Endothelial cell of umbilical vein (primary cell): ENCODE results near the gene NQO2. TPM values are rescaled to one million over a fixed set of nuclear protein-coding genes. Genes with fewer than 3 reads are reported as not detected.

Source experiments
- BruUV-seq: library from RNA; stranded (reverse); fragments of 400-500 nt; replicated peaks from 2 replicates; lab custom pipeline; 2021; lab: Mats Ljungman, UMichigan
- CTCF ChIA-PET: fragments of 300-600, 350-600 bp; sonication (Branson Sonifier 250); formaldehyde crosslinking; loops from one replicate; lab custom pipeline; 2021; ENCODE audit warnings: antibody characterized with exemption, inconsistent platforms; lab: Charles Lee
- POLR2A ChIA-PET: fragments of 300-600, 350-600 bp; sonication (Branson Sonifier 250); formaldehyde crosslinking; loops from one replicate; lab custom pipeline; 2021; ENCODE audit warnings: antibody characterized with exemption, inconsistent platforms; lab: Charles Lee
- DNase-seq: peaks from one replicate; pipeline ENCODE4 v3.0.0-alpha.2; 2011; ENCODE audit warnings: low read depth, low spot score
- FAIRE-seq: peaks from 2 replicates; lab custom pipeline; 2011; peaks lifted over from hg19 to GRCh38; lab: Jason Lieb, UNC
- H2AFZ ChIP-seq: 2 replicates; pipeline ENCODE4 v1.6.0; 2012; ENCODE audit warnings: low read depth, low read length, control low read depth, inconsistent platforms
- H3K27ac ChIP-seq: 2 replicates; pipeline ENCODE4 v1.5.1; 2011; ENCODE audit warnings: low read depth, mild to moderate bottlenecking, control low read depth, low read length, moderate library complexity; ENCODE audit not compliant: insufficient read depth
- H3K27me3 ChIP-seq, 2 experiments: 2 replicates each; pipeline versions ENCODE4 v1.6.0 to v1.6.1; 2011; ENCODE audit warnings: low read length in 2 of 2, mixed read lengths in 1 of 2; ENCODE audit not compliant: control insufficient read depth in 2 of 2, insufficient read depth in 2 of 2
- H3K36me3 ChIP-seq, 2 experiments: 2 replicates in 1 of 2; 3 replicates in 1 of 2; pipeline ENCODE4 v1.5.1; 2011; ENCODE audit warnings: low read length in 2 of 2, mild to moderate bottlenecking in 1 of 2, moderate library complexity in 1 of 2; ENCODE audit not compliant: control insufficient read depth in 2 of 2, insufficient read depth in 2 of 2; ENCODE audit errors: extremely low read depth in 1 of 2
- H3K4me1 ChIP-seq: 3 replicates; pipeline ENCODE4 v1.5.1; 2011; ENCODE audit warnings: mild to moderate bottlenecking, low read length; ENCODE audit not compliant: control insufficient read depth, insufficient read depth; ENCODE audit errors: extremely low read depth
- H3K4me2 ChIP-seq: 2 replicates; pipeline ENCODE4 v1.6.1; 2011; ENCODE audit warnings: low read length, control low read depth, mixed read lengths; ENCODE audit not compliant: insufficient read depth
- H3K4me3 ChIP-seq, 3 experiments: fragments of 200-600 bp in 1 of 3; sonication (generic), shearing (Covaris generic) in 1 of 3; replicated peaks in 1 of 3; 2 replicates each; pipeline ENCODE4 v1.5.1; 2011 to 2016; ENCODE audit warnings: control low read depth in 3 of 3, low read length in 3 of 3, mild to moderate bottlenecking in 2 of 3, inconsistent platforms in 1 of 3, low read depth in 1 of 3, moderate library complexity in 1 of 3; ENCODE audit not compliant: insufficient read depth in 1 of 3
- H3K79me2 ChIP-seq: 2 replicates; pipeline ENCODE4 v1.6.0; 2012; ENCODE audit warnings: low read length, inconsistent platforms; ENCODE audit not compliant: control insufficient read depth, insufficient read depth
- H3K9ac ChIP-seq: replicated peaks from 2 replicates; pipeline ENCODE3; 2011; ENCODE audit warnings: low read length, control low read depth; ENCODE audit not compliant: insufficient read depth; ENCODE audit errors: extremely low read depth
- H3K9me1 ChIP-seq: replicated peaks from 3 replicates; pipeline ENCODE4 v1.6.0; 2011; ENCODE audit warnings: mild to moderate bottlenecking, low read length; ENCODE audit not compliant: control insufficient read depth, insufficient read depth; ENCODE audit errors: extremely low read depth
- H3K9me3 ChIP-seq: replicated peaks from 2 replicates; pipeline ENCODE4 v1.5.1; 2012; ENCODE audit warnings: low read length, inconsistent platforms; ENCODE audit not compliant: control insufficient read depth, insufficient read depth
- H4K20me1 ChIP-seq: replicated peaks from 2 replicates; pipeline ENCODE3; 2011; ENCODE audit warnings: mild to moderate bottlenecking, low read length; ENCODE audit not compliant: control insufficient read depth, insufficient read depth; ENCODE audit errors: extremely low read depth
- EZH2 ChIP-seq: IDR thresholded peaks from 2 replicates; pipeline ENCODE4 v1.6.1; 2012; ENCODE audit warnings: borderline replicate concordance, low read depth, mild to moderate bottlenecking, moderate library complexity, low read length, inconsistent platforms; ENCODE audit not compliant: severe bottlenecking
- FOS ChIP-seq: IDR thresholded peaks from 2 replicates; pipeline ENCODE4 v1.6.1; 2011; ENCODE audit warnings: mild to moderate bottlenecking, low read length, moderate library complexity, borderline replicate concordance; ENCODE audit not compliant: insufficient read depth
- GATA2 ChIP-seq: IDR thresholded peaks from 2 replicates; pipeline ENCODE4 v1.7.0; 2011; ENCODE audit warnings: low read depth, mild to moderate bottlenecking, moderate library complexity, mixed read lengths, low read length; ENCODE audit not compliant: insufficient read length, insufficient read depth
- JUN ChIP-seq: IDR thresholded peaks from 2 replicates; pipeline ENCODE4 v1.6.1; 2011; ENCODE audit warnings: borderline replicate concordance, low read depth; ENCODE audit not compliant: insufficient read length, insufficient read depth
- MYC ChIP-seq: IDR thresholded peaks from one replicate; pipeline ENCODE4 v1.6.1; 2011; ENCODE audit warnings: mild to moderate bottlenecking, low read depth, low read length
- POLR2A ChIP-seq: IDR thresholded peaks from 2 replicates; pipeline ENCODE4 v1.6.1; 2012; ENCODE audit warnings: low read depth, mild to moderate bottlenecking, control low read depth, low read length
- POLR2AphosphoS5 ChIP-seq: IDR thresholded peaks from 2 replicates; pipeline ENCODE4 v1.6.1; 2012; ENCODE audit warnings: low read depth, mild to moderate bottlenecking, control low read depth, low read length, moderate library complexity; ENCODE audit not compliant: insufficient read depth
- dilution Hi-C: fragments of 300-500 bp; cut with MboI; formaldehyde crosslinking; loops from one replicate; pipeline ENCODE4 v1.15.0; 2019; ENCODE audit warnings: low sequenced_read_pairs; ENCODE audit not compliant: extremely low pct_ligation_motif_present
- intact Hi-C: fragments of 100-400 bp; cut with micrococcal nuclease; formaldehyde crosslinking; loops from one replicate; pipeline ENCODE4 v1.10.0; 2022
- polyA plus RNA-seq, 4 experiments: library from polyadenylated mRNA; depleted of rRNA in 3 of 4; stranded (reverse) in 3 of 4; unstranded in 1 of 4; fragments of >200 nt; gene quantifications; 2 replicates each; pipeline versions ENCODE4 v1.2.1 to v1.2.3, GENCODE V29; 2011 to 2012; ENCODE audit warnings: missing spikeins in 1 of 4
- total RNA-seq: library from RNA; stranded (reverse); gene quantifications from 2 replicates; pipeline ENCODE4 v1.2.3, GENCODE V29; 2021
- TF ChIP-seq, protein P1 (sequence below): IDR thresholded peaks from 2 replicates; pipeline ENCODE4 v1.6.1; 2011; ENCODE audit not compliant: insufficient read depth, insufficient read length
- TF ChIP-seq, protein P2 (sequence below), 2 donors: IDR thresholded peaks; 1 replicate in 1 of 2; 2 replicates in 1 of 2; pipeline ENCODE4 v1.5.1; 2011; ENCODE audit warnings: low read length in 2 of 2, mild to moderate bottlenecking in 2 of 2, moderate library complexity in 2 of 2, control low read depth in 1 of 2, inconsistent platforms in 1 of 2, low read depth in 1 of 2; ENCODE audit not compliant: insufficient read depth in 1 of 2; ENCODE audit errors: extremely low read depth in 1 of 2

The NQO2 gene
- total and polyA plus RNA-seq, 2 donors (not counting 3 experiments of a cell fraction or from before 2014, with no cell fraction given) = 27.6 to 48.0 TPM

DNA sequence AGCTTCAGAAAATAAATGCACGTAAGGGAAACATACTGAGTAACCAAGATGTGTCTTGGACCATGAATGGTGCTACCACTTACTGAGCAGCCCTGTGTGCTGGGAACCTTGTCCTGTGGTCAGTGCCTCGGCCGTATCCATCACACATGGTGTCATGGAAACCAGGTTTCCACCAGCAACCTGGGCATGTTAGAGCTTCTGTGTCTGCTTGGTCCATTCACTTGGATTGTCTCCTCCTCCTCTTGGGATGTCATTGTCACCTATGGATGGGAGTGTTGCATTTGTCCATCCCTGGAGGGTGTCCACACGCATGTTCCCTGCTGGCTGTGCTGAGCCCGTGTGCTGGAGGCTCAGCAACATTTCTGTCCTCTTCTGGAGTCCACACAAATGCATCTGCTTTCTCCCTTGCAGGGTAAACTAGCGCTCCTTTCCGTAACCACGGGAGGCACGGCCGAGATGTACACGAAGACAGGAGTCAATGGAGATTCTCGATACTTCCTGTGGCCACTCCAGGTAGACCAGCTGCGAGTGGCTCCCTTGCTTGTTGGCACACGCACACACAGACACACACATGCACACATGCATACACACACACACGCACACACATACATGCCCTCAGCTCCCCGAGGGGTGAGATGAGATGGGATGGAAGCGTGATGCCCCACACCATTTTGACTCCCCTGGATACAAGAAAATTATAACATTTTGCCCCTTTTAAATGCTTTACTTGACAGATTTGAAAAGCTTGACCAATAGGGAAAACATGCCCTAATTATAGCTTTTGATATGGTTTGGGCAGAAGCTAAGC, 17.0 kb downstream of the NQO2 start:
- H3K4me3 ChIP-seq = no peak overlapping the region
- CTCF ChIA-PET = interaction anchor here (1.0 to 1.9 kb wide), 2 partner anchors 14 to 15 kb away, joined by 4 read pairs; no protein-coding TSS in a partner anchor
- POLR2A ChIA-PET = no interaction called here

More for the DNA sequence above, 17.0 kb downstream of the NQO2 start:
- H3K4me2 ChIP-seq = no peak overlapping the region
- TF ChIP-seq GATA2 = no peak
- TF ChIP-seq EZH2 = no peak
- TF ChIP-seq JUN = no peak
- TF ChIP-seq POLR2A = no peak
- TF ChIP-seq POLR2AphosphoS5 = no peak
- TF ChIP-seq, protein P1, sequence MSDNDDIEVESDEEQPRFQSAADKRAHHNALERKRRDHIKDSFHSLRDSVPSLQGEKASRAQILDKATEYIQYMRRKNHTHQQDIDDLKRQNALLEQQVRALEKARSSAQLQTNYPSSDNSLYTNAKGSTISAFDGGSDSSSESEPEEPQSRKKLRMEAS = no peak
- no peak for TF ChIP-seq MYC
- TF ChIP-seq, protein P2, sequence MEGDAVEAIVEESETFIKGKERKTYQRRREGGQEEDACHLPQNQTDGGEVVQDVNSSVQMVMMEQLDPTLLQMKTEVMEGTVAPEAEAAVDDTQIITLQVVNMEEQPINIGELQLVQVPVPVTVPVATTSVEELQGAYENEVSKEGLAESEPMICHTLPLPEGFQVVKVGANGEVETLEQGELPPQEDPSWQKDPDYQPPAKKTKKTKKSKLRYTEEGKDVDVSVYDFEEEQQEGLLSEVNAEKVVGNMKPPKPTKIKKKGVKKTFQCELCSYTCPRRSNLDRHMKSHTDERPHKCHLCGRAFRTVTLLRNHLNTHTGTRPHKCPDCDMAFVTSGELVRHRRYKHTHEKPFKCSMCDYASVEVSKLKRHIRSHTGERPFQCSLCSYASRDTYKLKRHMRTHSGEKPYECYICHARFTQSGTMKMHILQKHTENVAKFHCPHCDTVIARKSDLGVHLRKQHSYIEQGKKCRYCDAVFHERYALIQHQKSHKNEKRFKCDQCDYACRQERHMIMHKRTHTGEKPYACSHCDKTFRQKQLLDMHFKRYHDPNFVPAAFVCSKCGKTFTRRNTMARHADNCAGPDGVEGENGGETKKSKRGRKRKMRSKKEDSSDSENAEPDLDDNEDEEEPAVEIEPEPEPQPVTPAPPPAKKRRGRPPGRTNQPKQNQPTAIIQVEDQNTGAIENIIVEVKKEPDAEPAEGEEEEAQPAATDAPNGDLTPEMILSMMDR (IDR thresholded peaks at IDR 0.05; ENCODE audit: extremely low read depth in 1 of 2, insufficient read depth in 1 of 2, low read depth in 1 of 2, low read length in 2 of 2) = no peak
- TF ChIP-seq FOS = no peak
- H4K20me1 ChIP-seq = no peaks in the 10 kb centered on the region
- FAIRE-seq = no peak
- DNase-seq = no peak
- no TSS peak for BruUV-seq
- no peaks in the 10 kb centered on the region for H3K9me3 ChIP-seq
- H3K27me3 ChIP-seq = no peaks in the 10 kb centered on the region
- H3K27ac ChIP-seq = no peak overlapping the region
- intact Hi-C loops = no loop called here
- no peaks in the 10 kb centered on the region for H3K9me1 ChIP-seq
- peaks cover 6% of the 10 kb centered on the region for H3K4me1 ChIP-seq
- H3K36me3 ChIP-seq = no peaks in the 10 kb centered on the region
- dilution Hi-C loops = no loop called here
- H2AFZ ChIP-seq = no peak overlapping the region
- H3K79me2 ChIP-seq = no peaks in the 10 kb centered on the region
- no peak overlapping the region for H3K9ac ChIP-seq
